ENCODE measurements around the gene LDHD. TPM values are rescaled to one million over a fixed set of nuclear protein-coding genes. Genes with fewer than 3 reads are reported as not detected.

Gene LDHD
- total and polyA plus RNA-seq, 2 of the 13 experiments (the other 11 are each of a cell fraction or from before 2014, with no cell fraction given): 9.1 to 9.8 TPM

DNA sequence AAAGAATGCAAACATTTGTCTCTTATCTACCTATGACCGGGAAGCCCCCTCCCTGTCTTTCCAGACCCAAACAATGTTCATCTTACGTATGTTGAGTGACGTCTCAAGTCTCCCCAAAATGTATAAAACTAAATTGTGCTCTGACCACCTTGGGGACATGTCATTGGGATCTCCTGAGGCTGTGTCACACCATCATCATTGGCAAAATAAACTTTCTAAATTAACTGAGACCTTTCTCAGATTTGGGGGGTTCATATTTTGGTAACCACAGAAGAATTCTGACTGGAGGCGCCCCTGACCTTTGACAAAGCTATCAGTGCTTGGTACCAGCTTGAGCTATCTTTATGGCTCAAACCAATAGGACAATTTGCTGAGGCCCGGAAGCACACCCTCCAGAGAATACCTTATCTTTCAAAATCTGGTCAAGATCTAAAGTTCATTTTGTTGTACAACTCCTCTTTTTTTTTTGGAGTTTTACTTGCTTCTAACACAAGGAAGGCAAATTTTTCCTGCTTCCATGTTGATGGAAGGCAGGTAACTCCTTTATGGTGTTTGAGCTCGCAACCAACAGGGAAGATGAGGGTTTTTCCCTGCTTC is 2.5 kb upstream of the LDHD start (continued):
- TF ChIP-seq, protein P1, sequence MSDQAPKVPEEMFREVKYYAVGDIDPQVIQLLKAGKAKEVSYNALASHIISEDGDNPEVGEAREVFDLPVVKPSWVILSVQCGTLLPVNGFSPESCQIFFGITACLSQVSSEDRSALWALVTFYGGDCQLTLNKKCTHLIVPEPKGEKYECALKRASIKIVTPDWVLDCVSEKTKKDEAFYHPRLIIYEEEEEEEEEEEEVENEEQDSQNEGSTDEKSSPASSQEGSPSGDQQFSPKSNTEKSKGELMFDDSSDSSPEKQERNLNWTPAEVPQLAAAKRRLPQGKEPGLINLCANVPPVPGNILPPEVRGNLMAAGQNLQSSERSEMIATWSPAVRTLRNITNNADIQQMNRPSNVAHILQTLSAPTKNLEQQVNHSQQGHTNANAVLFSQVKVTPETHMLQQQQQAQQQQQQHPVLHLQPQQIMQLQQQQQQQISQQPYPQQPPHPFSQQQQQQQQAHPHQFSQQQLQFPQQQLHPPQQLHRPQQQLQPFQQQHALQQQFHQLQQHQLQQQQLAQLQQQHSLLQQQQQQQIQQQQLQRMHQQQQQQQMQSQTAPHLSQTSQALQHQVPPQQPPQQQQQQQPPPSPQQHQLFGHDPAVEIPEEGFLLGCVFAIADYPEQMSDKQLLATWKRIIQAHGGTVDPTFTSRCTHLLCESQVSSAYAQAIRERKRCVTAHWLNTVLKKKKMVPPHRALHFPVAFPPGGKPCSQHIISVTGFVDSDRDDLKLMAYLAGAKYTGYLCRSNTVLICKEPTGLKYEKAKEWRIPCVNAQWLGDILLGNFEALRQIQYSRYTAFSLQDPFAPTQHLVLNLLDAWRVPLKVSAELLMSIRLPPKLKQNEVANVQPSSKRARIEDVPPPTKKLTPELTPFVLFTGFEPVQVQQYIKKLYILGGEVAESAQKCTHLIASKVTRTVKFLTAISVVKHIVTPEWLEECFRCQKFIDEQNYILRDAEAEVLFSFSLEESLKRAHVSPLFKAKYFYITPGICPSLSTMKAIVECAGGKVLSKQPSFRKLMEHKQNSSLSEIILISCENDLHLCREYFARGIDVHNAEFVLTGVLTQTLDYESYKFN (CRISPR knock-in tag; conservative IDR thresholded peaks at IDR 0.05): peak; percentile 60
- TF ChIP-seq, protein P2, sequence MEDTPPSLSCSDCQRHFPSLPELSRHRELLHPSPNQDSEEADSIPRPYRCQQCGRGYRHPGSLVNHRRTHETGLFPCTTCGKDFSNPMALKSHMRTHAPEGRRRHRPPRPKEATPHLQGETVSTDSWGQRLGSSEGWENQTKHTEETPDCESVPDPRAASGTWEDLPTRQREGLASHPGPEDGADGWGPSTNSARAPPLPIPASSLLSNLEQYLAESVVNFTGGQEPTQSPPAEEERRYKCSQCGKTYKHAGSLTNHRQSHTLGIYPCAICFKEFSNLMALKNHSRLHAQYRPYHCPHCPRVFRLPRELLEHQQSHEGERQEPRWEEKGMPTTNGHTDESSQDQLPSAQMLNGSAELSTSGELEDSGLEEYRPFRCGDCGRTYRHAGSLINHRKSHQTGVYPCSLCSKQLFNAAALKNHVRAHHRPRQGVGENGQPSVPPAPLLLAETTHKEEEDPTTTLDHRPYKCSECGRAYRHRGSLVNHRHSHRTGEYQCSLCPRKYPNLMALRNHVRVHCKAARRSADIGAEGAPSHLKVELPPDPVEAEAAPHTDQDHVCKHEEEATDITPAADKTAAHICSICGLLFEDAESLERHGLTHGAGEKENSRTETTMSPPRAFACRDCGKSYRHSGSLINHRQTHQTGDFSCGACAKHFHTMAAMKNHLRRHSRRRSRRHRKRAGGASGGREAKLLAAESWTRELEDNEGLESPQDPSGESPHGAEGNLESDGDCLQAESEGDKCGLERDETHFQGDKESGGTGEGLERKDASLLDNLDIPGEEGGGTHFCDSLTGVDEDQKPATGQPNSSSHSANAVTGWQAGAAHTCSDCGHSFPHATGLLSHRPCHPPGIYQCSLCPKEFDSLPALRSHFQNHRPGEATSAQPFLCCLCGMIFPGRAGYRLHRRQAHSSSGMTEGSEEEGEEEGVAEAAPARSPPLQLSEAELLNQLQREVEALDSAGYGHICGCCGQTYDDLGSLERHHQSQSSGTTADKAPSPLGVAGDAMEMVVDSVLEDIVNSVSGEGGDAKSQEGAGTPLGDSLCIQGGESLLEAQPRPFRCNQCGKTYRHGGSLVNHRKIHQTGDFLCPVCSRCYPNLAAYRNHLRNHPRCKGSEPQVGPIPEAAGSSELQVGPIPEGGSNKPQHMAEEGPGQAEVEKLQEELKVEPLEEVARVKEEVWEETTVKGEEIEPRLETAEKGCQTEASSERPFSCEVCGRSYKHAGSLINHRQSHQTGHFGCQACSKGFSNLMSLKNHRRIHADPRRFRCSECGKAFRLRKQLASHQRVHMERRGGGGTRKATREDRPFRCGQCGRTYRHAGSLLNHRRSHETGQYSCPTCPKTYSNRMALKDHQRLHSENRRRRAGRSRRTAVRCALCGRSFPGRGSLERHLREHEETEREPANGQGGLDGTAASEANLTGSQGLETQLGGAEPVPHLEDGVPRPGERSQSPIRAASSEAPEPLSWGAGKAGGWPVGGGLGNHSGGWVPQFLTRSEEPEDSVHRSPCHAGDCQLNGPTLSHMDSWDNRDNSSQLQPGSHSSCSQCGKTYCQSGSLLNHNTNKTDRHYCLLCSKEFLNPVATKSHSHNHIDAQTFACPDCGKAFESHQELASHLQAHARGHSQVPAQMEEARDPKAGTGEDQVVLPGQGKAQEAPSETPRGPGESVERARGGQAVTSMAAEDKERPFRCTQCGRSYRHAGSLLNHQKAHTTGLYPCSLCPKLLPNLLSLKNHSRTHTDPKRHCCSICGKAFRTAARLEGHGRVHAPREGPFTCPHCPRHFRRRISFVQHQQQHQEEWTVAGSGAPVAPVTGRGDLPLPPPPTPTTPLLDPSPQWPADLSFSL (CRISPR knock-in tag; IDR thresholded peaks at IDR 0.05): no peak
- TF ChIP-seq KLF16 (CRISPR knock-in tag; IDR thresholded peaks at IDR 0.05): no peak
- TF ChIP-seq, protein P3, sequence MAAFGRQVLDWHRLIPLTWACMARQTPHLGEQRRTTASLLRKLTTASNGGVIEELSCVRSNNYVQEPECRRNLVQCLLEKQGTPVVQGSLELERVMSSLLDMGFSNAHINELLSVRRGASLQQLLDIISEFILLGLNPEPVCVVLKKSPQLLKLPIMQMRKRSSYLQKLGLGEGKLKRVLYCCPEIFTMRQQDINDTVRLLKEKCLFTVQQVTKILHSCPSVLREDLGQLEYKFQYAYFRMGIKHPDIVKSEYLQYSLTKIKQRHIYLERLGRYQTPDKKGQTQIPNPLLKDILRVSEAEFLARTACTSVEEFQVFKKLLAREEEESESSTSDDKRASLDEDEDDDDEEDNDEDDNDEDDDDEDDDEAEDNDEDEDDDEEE (CRISPR knock-in tag; IDR thresholded peaks at IDR 0.05): no peak
- TF ChIP-seq NR2C2 (CRISPR knock-in tag; IDR thresholded peaks at IDR 0.05; ENCODE audit: borderline replicate concordance): peak; percentile 70; the same call in 1 of the 2 replicates
- TF ChIP-seq, protein P4, sequence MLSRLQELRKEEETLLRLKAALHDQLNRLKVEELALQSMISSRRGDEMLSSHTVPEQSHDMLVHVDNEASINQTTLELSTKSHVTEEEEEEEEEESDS (CRISPR knock-in tag; IDR thresholded peaks at IDR 0.05; ENCODE audit: borderline replicate concordance): peak; percentile 79; the same call in 1 of the 2 replicates
- no peak for TF ChIP-seq HNRNPL (IDR thresholded peaks at IDR 0.05; ENCODE audit: low read depth, low read length)
- TF ChIP-seq, protein P5, sequence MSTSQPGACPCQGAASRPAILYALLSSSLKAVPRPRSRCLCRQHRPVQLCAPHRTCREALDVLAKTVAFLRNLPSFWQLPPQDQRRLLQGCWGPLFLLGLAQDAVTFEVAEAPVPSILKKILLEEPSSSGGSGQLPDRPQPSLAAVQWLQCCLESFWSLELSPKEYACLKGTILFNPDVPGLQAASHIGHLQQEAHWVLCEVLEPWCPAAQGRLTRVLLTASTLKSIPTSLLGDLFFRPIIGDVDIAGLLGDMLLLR (CRISPR knock-in tag; IDR thresholded peaks at IDR 0.05): no peak
- no peak; the same call in 1 of the 2 replicates for TF ChIP-seq ZNF816 (CRISPR knock-in tag; IDR thresholded peaks at IDR 0.05; ENCODE audit: borderline replicate concordance)
- TF ChIP-seq ZNF510 (CRISPR knock-in tag; IDR thresholded peaks at IDR 0.05; ENCODE audit: low read depth): no peak
- TF ChIP-seq, protein P6, sequence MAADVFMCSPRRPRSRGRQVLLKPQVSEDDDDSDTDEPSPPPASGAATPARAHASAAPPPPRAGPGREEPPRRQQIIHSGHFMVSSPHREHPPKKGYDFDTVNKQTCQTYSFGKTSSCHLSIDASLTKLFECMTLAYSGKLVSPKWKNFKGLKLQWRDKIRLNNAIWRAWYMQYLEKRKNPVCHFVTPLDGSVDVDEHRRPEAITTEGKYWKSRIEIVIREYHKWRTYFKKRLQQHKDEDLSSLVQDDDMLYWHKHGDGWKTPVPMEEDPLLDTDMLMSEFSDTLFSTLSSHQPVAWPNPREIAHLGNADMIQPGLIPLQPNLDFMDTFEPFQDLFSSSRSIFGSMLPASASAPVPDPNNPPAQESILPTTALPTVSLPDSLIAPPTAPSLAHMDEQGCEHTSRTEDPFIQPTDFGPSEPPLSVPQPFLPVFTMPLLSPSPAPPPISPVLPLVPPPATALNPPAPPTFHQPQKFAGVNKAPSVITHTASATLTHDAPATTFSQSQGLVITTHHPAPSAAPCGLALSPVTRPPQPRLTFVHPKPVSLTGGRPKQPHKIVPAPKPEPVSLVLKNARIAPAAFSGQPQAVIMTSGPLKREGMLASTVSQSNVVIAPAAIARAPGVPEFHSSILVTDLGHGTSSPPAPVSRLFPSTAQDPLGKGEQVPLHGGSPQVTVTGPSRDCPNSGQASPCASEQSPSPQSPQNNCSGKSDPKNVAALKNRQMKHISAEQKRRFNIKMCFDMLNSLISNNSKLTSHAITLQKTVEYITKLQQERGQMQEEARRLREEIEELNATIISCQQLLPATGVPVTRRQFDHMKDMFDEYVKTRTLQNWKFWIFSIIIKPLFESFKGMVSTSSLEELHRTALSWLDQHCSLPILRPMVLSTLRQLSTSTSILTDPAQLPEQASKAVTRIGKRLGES (CRISPR knock-in tag; IDR thresholded peaks at IDR 0.05; ENCODE audit: borderline replicate concordance): no peak
- TF ChIP-seq ZNF432 (CRISPR knock-in tag; IDR thresholded peaks at IDR 0.05; ENCODE audit: borderline replicate concordance): no peak
- TF ChIP-seq GTF2F1 (IDR thresholded peaks at IDR 0.05; ENCODE audit: low read length): no peak
